Kidney capillary endothelial cell (primary cell): ENCODE data around the gene VSTM2L.
"Not testable (repeated sequence)": the region's sequence is repeated elsewhere in the genome, so short reads cannot be mapped to it uniquely, and the experiment has no call there.

Experiments used
- DNase-seq: peaks from one replicate; pipeline ENCODE4 v3.0.0-alpha.2; 2018; ENCODE audit warnings: low spot score

The VSTM2L gene

DNA sequence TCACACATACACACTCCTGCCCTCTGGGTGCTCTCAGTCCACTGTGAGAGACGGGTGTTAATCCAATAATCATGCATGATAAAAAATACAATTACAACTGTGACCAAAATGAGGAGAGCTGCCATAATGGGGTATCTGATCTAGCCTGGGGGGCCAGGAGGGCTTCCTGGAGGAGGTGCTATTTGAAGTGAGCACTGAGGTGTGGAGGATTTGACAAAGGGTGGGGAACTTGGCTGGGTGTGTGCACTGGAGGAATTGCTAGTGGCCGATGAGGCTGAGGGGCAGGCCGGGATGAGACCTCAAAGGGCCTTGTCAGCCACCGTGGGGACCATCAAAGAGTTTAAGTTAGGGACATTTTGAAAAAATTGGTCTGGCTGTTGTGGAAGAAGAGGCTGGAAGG, 34.8 kb downstream of the VSTM2L start:
- no peak for DNase-seq

DNA sequence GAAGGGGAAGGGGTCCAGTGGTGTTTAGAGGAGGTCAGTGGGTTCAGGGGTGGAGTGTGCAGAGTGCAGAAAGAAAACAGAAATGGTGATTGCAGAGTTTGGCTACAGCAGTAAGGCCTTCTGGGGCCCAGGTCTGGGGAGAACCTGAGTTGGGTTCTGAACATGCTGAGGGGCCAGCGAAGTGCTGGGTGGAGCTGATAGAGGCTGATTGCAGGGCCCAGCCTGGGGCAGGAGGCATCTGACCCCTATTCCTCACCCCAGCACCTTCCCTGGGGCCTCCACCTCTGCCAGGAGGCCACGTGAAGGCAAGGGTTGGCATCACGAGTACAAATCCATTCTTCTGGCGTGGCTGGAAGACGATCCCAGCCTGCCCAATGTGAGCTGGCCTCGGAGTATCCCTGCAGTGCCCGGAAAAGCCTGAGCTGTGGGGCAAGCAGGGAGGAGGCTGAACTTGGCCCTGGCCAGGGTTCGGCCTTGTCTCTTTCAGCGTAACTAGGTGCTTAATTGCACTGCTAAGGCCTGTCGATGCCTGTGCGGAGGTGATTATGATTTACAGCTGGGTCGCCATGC, 35.3 kb downstream of the VSTM2L start:
- DNase-seq: no peak

DNA sequence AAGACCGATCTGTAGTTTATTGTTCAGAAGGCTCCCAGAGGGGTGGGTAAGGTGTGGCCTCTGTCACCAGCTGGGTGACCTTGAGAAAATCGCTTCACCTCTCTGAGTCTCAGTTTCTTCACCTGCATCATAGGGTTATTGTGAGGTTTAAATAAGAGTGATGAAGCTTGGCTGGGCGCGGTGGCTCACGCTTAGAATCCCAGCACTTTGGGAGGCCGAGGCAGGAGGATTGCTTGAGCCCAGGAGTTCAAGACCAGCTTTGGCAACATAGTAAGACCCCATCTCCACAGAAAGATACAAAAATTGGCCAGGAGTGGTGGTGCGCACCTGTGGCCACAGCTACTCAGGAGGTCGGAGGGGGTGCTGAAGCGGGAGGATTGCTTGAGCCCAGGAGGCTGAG, 36.0 kb downstream of the VSTM2L start:
- no peak for DNase-seq

DNA sequence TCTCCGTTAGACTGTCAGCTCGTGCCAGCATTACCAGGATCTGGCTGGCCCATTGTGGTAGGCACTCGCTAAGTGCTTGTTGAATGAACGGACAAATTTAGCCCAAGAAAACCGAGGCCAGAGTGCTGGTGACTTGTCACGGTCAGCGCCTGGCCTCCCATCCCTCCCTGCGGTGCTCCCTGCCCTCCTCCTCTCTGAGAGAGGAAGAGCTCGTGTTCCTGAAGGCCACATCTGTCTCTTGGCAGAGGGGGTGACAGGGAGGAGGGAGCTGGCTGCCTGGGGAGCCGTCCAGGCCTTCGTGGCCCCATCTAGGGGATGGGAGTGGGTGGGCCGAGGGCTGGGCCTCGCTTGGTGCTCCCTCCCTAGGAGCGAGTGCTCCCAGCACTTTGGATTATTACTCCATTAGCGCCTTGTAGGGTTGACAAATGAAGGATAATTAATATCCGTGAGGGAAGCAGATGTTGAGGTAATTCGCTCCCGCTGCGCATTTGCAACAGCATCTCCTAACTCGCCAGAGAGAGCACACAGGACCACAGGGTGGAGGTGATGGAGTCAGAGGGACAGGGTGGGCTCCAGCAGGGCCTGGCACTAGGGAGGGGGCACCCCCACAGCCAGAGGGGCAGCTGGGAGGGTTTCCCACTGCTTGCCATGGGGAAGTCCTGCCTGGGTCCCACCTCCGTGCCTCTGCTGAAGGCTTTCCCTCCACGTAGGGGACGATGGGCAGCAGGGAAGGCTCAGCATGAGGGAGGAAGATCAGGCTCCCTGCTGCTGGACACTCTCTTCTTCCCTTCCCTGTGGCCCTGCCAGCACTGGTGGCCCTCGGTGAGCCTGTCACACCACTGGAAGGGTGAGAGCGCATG, 37.0 kb downstream of the VSTM2L start:
- DNase-seq: no peak

DNA sequence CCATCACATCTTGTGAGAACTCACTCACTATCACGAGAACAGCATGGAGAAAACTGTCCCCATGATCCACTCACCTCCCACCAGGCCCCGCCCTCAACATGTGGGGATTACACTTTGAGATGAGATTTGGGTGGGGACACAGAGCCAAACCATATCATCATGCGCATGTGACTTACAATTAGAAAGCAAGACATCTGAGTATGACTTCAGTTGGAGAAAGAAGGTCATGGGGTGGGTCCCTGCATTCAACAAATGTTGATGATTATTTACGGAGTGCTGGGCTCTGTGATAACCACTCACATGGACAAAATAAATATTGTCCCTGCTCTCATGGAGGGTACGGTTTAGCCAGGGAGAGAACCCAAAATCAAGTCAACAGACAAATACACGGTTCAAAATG, 37.9 kb downstream of the VSTM2L start:
- DNase-seq: no peak

DNA sequence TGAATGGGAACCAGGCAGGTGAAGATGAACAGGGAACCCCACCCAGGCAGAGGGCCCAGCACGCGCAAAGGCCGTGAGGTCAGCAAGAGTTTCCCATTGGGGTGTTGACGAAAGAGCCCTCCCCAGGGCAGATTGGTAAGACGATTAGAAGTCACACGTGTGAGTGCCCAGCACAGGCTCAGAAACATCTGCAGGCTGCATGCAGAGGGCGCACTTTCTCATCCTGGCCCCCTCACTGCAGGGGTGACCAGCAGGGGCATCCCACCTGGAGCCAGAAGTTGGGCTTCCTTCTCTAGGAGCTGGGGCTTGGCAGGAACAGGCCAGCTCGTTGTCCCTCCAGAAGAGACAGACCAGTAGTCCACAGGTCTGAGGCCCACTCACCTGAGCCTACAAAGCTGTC, 38.4 kb downstream of the VSTM2L start:
- no peak for DNase-seq

DNA sequence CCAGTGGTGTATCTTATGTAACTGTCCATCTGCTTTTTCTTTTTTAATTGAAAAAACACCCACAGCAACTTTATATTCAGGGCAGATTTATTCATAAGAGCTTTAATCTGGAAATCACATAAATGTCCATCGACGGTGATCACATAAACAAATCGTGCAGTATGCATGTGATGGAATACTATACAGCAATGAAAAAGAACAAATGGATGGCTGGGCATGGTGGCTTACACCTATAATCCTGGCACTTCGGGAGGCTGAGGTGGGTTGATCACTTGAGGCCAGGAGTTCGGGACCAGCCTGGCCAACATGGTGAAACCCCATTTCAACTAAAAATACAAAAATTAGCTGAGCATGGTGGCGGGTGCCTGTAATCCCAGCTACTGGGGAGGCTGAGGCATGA, 39.1 kb downstream of the VSTM2L start:
- no peak for DNase-seq

DNA sequence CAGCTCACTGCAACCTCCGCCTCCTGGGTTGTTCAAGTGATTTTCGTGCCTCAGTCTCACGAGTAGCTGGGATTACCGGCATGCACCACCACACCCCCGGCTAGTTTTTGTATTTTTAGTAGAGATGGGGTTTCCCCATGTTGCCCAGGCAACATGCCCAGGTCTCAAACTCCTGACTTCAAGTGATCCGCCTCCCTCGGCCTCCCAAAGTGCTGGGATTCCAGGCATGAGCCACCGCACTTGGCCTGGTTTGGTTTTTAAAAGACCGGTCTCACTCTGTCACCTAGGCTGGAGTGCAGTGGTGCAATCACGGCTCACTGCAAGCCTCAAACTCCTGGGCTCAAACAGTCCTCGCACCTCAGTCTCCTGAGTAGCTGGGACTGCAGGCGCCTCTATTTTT, 40.1 kb downstream of the VSTM2L start:
- DNase-seq: no peak

DNA sequence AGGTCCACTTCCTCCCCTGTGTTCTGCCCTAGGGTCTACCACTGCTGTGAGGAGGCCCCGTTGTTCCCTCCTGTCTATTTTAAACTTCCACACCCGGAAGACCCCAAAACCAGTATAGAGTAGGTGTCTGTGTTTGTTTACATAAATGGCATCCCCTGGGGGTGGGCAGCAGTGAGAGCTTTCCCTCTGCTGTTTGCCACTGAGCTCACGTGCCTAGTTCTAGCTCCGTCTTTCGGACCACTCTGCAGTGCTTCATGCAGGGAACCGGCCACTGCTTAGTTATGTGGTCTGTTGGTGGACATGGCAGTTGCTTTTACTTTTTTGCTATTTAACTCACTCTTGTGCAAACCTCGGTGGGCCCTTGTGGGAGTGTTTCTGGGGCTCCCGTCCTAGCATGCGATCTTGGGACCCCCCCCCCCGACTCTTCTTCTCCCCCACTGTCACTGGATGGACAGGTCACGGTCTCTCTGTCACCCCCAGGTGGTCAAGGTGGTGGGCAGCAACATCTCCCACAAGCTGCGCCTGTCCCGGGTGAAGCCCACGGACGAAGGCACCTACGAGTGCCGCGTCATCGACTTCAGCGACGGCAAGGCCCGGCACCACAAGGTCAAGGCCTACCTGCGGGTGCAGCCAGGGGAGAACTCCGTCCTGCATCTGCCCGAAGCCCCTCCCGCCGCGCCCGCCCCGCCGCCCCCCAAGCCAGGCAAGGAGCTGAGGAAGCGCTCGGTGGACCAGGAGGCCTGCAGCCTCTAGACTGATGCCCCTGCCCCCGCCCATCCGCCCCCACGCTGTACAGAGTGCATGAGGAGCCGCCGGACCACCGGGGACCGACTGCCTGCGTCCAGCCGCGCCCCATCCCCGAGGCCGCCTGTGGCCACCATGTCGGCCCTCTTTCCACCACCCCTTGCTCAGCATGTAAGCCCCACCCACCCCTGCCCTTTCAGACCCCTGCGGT, 40.9 kb downstream of the VSTM2L start:
- no peak for DNase-seq

DNA sequence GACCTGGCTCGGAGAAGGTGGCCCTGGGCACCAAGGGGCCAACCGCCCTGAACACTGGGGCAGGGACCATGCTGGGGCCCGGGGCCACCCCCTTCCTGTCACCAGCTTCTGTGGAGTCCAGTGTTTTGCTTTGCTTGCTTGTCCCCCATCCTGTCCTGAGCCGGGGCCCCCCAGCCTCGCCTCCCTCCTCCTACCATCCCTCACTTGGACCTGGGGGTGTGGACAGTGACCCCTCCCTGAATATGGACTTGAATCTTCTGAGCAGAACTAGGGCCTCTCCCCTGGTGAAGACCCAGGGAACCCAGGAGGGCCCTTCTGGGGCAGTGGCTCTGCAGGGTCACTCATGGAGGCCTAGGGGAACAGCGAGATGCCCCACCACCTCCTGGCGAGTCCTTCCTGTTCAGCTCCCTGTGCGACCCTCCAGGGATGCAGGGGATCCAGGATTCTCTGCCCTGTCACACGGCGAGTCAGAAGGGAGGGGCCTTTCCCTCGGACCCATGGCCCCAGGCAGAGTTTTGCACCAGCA, 41.6 kb downstream of the VSTM2L start:
- no peak for DNase-seq

DNA sequence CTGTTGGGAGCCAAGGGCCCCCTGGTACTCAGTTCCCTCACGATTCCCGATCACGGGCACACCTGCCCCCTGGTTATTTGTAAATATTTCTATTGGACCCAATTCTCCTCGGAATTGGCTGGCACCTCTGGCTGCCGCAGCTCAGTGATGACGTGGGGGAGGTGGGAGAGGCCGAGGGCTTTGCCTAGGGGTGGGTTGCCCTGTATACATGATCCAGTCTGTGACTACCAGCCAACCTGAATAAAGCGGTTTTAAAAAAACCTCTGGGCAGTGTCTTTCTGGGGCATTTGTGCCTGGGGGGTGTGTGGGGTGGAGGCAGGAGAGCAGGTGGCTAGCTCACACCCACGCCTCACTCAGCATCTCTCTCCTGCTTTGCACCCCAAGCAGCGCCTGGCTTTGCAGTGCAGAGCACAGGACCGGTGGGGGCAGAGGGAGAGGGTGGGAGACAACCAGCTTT, 42.2 kb downstream of the VSTM2L start:
- no peak for DNase-seq

DNA sequence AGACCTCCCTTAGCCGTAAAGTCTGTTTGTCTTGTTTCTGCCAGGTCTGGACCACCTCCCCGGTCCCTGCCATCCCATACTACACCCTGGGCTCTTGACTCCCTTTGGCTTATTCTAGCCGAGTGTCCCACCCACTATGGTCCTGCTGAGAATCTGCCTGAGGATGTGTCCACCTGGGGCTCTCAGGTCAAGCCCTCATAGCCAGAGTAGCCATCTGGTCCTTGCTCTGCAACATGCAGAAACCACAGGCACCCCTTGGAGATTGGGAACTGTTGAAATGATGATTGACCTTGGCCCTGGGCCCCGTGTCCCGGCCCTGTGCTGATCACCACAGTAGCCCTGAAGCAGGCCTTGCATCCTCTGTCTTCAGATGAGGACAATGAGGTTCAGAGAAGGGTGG, 44.0 kb downstream of the VSTM2L start:
- DNase-seq: no peak

DNA sequence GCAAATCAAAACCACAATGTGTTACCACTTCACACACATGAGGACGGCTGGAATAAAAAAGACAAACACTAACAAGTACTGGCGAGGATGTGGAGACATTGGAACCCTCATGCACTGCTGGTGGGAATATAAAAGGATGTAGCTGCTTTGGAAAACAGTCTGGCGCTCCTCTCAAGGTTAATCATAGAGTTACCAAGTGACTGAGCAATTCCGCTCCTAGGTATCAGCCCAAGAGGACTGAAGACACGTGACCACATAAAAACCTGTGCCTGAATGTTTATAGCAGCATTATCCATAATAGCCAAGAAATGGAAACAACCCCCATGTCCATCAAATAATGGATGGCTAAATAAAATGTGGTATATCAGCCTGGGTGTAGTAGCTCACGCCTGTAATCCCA, 45.0 kb downstream of the VSTM2L start:
- no peak for DNase-seq

DNA sequence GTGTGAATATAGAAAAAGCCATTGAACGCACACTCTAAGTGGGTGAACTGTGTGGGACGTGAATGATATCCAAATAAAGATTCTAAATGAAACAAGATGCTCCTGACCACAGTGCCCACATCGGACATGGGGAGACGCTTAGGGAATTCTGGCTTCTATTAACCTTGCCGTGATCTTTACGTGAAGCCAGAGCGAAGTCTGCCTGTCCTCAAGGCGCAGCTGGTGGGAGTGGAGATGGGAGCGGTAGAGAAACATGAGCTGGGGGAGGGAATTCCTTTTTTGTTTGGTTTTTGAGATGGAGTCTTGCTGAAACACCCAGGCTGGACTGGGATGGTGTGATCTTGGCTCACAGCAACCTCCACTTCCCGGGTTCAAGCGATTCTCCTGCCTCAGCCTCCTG, 46.0 kb downstream of the VSTM2L start:
- no peak for DNase-seq

DNA sequence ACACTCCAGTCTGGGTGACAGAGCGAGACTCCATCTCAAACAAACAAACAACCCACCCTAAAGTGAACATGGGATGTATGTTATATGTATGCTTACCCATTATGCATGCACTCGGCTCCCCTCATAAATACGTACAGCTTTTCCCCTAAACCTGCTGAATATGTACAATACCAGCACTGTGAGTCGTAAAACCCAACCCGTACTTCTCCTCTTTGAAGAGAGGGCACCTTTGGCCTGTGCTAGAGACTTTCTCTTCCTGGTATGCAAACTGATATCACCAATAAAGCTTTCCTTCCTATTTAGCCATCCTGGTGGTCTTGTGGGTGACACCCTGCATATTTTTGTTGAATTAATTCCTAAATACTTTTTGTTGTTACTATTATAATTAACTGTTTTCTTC, 51.3 kb downstream of the VSTM2L start:
- DNase-seq: no peak

DNA sequence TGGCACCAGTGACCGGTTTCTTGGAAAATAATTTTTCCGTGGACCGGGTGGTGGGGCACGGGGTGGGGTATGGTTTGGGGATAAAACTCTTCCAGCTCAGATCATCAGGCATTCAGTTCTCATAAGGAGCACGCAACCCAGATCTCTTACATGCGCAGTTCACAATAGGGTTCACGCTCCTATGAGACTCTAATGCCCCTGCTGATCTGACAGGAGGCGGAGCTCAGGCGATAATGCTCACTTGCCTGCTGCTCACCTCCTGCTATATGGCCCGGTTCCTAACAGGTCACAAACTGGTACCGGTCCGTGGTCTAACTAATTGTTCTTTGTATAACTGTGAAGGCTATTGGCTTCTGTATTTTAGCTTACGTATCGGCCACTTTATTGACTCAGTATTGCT, 51.7 kb downstream of the VSTM2L start:
- no peak for DNase-seq

DNA sequence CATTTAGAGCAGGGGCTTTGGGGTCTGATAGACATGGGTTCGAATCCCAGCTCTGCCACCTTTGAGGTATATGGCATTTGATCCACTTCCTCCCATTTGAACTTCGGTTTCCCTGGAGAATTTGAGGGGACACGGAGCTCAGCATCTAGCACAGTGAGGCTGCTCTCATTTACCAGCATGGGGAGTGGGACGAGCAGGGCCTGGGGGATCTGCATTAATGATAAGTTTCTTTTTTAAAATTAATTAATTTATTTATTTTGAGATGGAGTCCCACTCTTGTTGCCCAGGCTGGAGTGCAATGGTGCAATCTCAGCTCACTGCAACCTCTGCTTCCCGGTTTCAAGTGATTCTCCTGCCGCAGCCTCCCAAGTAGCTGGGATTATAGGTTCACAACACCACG, 52.6 kb downstream of the VSTM2L start:
- DNase-seq: no peak

DNA sequence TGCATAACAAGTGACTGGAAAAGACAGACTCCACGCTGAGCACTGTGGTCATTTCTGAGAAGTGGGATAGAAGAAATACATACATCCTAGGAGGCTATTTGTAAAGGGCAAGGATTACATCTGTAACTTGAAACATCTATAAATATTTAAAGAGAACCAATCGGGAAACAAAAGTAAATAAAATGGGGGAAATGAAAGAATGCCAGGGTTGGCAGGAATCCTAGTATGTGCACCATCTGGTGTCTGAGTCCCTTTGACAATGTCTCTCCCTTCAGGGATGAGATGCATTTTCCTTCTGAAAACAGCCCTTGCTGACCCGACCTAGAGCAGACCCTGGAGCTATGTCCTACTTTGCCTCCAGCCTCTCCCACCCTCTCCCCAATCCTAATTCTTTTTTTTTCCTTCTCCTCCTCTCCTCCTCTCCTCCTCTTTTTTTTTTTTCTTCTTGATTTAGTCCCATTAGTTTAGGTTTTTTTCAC, 53.2 kb downstream of the VSTM2L start:
- no peak for DNase-seq

DNA sequence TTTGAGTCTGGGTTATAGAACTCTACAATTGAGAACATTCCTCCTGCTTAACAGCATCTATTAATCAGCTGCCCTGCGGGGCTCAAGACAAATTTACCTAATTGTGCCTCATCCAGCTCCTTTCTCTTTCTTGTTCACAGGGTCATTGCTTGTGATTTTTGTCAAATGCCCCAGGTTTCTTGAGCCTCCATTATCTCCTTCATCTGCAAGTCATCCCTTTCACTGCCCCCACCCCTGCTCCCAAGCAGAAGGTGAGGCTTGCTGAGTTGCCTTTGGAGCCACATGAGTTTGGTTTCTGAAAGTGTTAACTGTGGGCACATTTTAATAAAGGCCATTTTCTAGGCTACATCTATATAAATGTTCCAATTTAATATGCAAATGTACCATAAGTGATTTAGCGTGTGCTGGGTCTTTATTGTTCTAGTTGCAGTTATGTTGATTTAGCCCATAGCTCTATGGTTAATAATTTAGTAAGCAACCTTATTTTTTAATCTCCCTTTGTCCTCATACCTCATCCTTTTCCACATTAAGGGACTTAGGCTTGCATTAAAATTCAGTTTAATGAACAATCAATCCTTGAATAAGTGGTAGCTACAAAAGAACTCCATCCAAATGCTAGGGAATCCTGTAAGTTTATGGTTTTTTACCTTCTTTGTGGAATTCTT, 56.1 kb downstream of the VSTM2L start:
- no peak for DNase-seq

DNA sequence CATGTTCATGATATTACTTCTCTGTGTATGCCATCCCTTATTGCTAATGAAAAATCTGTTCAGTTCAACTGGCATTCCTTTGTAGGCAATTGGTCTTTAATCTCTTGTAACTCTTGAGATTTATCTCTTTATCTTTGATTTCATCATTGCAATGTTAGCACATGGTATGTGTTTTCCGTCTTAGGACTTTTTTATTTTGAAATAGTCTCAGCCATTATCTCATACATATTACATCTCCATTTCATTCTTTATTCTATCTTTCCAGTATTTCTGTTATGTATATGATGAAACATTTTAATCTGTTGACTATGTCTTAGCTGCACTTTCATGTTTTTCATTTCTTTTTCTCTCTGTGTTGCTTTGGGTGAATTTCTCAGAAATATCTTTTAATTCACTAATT, 58.1 kb downstream of the VSTM2L start:
- no peak for DNase-seq

DNA sequence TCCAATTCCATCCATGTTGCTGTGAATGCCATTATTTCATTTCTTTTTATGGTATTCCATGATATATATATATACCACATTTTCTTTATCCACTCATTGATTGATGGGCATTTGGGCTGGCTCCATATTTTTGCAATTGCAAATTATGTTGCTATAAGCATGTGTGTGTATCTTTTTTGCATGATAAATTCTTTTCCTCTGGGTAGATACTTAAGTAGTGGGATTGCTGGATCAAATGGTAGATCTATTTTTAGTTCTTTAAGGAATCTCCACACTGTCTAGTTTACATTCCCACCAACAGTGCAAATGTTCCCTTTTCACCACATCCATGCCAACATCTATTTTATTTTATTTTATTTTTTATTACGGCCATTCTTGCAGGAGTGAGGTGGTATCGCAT, 60.6 kb downstream of the VSTM2L start:
- not testable (repeated sequence) for DNase-seq
